Neural cell (in vitro differentiated cells): ENCODE data around the gene SLC23A3. TPM values are rescaled to one million over a fixed set of nuclear protein-coding genes. Genes with fewer than 3 reads are reported as not detected.

Experiments used
- H2AFZ ChIP-seq: fragments of 200-600, 300-800 bp; sonication (generic), shearing (Covaris generic); 2 replicates; pipeline ENCODE4 v1.6.0; 2014; ENCODE audit warnings: low read depth, mild to moderate bottlenecking, antibody characterized with exemption, low read length, moderate library complexity
- H3F3A ChIP-seq: fragments of 200-600 bp; shearing (Covaris generic); 2 replicates; pipeline ENCODE4 v1.6.1; 2016; ENCODE audit warnings: mild to moderate bottlenecking, moderate library complexity, mixed read lengths, antibody characterized with exemption, low read length; ENCODE audit not compliant: insufficient read depth, poor library complexity, severe bottlenecking
- H3K27ac ChIP-seq: fragments of 200-600, 300-800 bp; sonication (generic), shearing (Covaris generic); 2 replicates; pipeline ENCODE4 v1.5.1; 2014; ENCODE audit warnings: mild to moderate bottlenecking, low read length, moderate library complexity
- H3K27me3 ChIP-seq: fragments of 300-800, 200-600 bp; sonication (generic), shearing (Covaris generic); 2 replicates; pipeline ENCODE4 v1.6.0; 2014; ENCODE audit warnings: mild to moderate bottlenecking, low read depth, low read length, moderate library complexity; ENCODE audit not compliant: insufficient read depth
- H3K36me3 ChIP-seq: fragments of 300-800, 200-600 bp; sonication (generic), shearing (Covaris generic); 2 replicates; pipeline ENCODE4 v1.5.1; 2014; ENCODE audit warnings: mild to moderate bottlenecking, antibody characterized with exemption, low read length, moderate library complexity; ENCODE audit not compliant: insufficient read depth
- H3K4me2 ChIP-seq: fragments of 300-800, 200-600 bp; sonication (generic), shearing (Covaris generic); 2 replicates; pipeline ENCODE4 v1.6.0; 2014; ENCODE audit warnings: mild to moderate bottlenecking, low read length
- H3K4me3 ChIP-seq: fragments of 300-800, 200-600 bp; sonication (generic), shearing (Covaris generic); 2 replicates; pipeline ENCODE4 v1.5.1; 2014; ENCODE audit warnings: mild to moderate bottlenecking, low read length, moderate library complexity
- H3K79me2 ChIP-seq: fragments of 200-600 bp; shearing (Covaris generic); replicated peaks from 2 replicates; pipeline ENCODE4 v1.6.0; 2014; ENCODE audit warnings: mild to moderate bottlenecking, low read length, moderate library complexity; ENCODE audit not compliant: insufficient read depth
- H3K9ac ChIP-seq: fragments of 300-800, 200-600 bp; sonication (generic), shearing (Covaris generic); 2 replicates; pipeline ENCODE4 v1.6.1; 2016; ENCODE audit warnings: mild to moderate bottlenecking, low read length, mixed read lengths
- H3K9me2 ChIP-seq: fragments of 200-600 bp; shearing (Covaris generic); 2 replicates; pipeline ENCODE4 v1.6.1; 2016; ENCODE audit warnings: mild to moderate bottlenecking, low read length, mixed read lengths; ENCODE audit not compliant: insufficient read depth
- H3K9me3 ChIP-seq: fragments of 200-600, 300-800 bp; sonication (generic), shearing (Covaris generic); 2 replicates; pipeline ENCODE4 v1.6.1; 2016; ENCODE audit warnings: mild to moderate bottlenecking, mixed run types, low read length, moderate library complexity, mixed read lengths
- H4K20me1 ChIP-seq: fragments of 200-600 bp; shearing (Covaris generic); 2 replicates; pipeline ENCODE4 v1.6.1; 2016; ENCODE audit warnings: mild to moderate bottlenecking, mixed run types; ENCODE audit not compliant: insufficient read depth
- EP300 ChIP-seq: fragments of 450-650 bp; conservative IDR thresholded peaks from 2 replicates; pipeline ENCODE4 v1.6.1; 2014; ENCODE audit warnings: antibody characterized with exemption, mild to moderate bottlenecking, moderate library complexity; ENCODE audit not compliant: poor library complexity, severe bottlenecking
- EZH2 ChIP-seq: fragments of 200-600, 300-800 bp; shearing (Covaris generic), sonication (generic); IDR thresholded peaks from 2 replicates; pipeline ENCODE4 v1.6.1; 2014; ENCODE audit warnings: antibody characterized with exemption, low read length, borderline replicate concordance, mild to moderate bottlenecking; ENCODE audit not compliant: insufficient read depth, poor library complexity, severe bottlenecking
- MXI1 ChIP-seq: fragments of 450-650 bp; conservative IDR thresholded peaks from 2 replicates; pipeline ENCODE4 v1.6.1; 2014; ENCODE audit warnings: antibody characterized with exemption, mild to moderate bottlenecking; ENCODE audit not compliant: poor library complexity, severe bottlenecking
- POLR2AphosphoS5 ChIP-seq: IDR thresholded peaks from 2 replicates; pipeline ENCODE4 v1.6.1; 2012
- RAD21 ChIP-seq: fragments of 450-650 bp; conservative IDR thresholded peaks from 2 replicates; pipeline ENCODE4 v1.6.1; 2014; ENCODE audit warnings: antibody characterized with exemption, mild to moderate bottlenecking, moderate library complexity
- REST ChIP-seq: IDR thresholded peaks from 2 replicates; pipeline ENCODE4 v1.6.1; 2012; ENCODE audit warnings: borderline replicate concordance
- SMC3 ChIP-seq: fragments of 450-650 bp; conservative IDR thresholded peaks from 2 replicates; pipeline ENCODE4 v1.6.1; 2014; ENCODE audit warnings: antibody characterized with exemption, mild to moderate bottlenecking, moderate library complexity; ENCODE audit not compliant: poor library complexity
- TAF1 ChIP-seq: IDR thresholded peaks from 2 replicates; pipeline ENCODE4 v1.6.1; 2012; ENCODE audit warnings: low read depth
- polyA plus RNA-seq: library from polyadenylated mRNA; depleted of rRNA; stranded (reverse); fragments of >200 nt; gene quantifications from 2 replicates; pipeline ENCODE4 v1.2.3, GENCODE V29; 2014
- TF ChIP-seq, protein P1 (sequence below): fragments of 450-650 bp; IDR thresholded peaks from 2 replicates; pipeline ENCODE4 v1.5.1; 2014; ENCODE audit warnings: antibody characterized with exemption, mild to moderate bottlenecking, moderate library complexity; ENCODE audit not compliant: poor library complexity, severe bottlenecking

SLC23A3 gene
- polyA plus RNA-seq, 1 donor from 2014 or later = 0.28 TPM

GRCh38 chr2:219180961-219181360 lies 11.1 kb upstream of the SLC23A3 start:
- TF ChIP-seq RAD21 (no peak), TAF1 (no peak), SMC3 (no peak), MXI1 (no peak), EZH2 (no peak), POLR2AphosphoS5 (no peak), REST (no peak), EP300 (no peak)
- TF ChIP-seq, protein P1, sequence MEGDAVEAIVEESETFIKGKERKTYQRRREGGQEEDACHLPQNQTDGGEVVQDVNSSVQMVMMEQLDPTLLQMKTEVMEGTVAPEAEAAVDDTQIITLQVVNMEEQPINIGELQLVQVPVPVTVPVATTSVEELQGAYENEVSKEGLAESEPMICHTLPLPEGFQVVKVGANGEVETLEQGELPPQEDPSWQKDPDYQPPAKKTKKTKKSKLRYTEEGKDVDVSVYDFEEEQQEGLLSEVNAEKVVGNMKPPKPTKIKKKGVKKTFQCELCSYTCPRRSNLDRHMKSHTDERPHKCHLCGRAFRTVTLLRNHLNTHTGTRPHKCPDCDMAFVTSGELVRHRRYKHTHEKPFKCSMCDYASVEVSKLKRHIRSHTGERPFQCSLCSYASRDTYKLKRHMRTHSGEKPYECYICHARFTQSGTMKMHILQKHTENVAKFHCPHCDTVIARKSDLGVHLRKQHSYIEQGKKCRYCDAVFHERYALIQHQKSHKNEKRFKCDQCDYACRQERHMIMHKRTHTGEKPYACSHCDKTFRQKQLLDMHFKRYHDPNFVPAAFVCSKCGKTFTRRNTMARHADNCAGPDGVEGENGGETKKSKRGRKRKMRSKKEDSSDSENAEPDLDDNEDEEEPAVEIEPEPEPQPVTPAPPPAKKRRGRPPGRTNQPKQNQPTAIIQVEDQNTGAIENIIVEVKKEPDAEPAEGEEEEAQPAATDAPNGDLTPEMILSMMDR = no peak
- no peaks in the 10 kb centered on the region for H3K9me3 ChIP-seq
- H3K36me3 ChIP-seq = peaks cover 6% of the 10 kb centered on the region
- peaks cover 3% of the 10 kb centered on the region for H3F3A ChIP-seq
- H3K4me3 ChIP-seq = no peak overlapping the region
- no peaks in the 10 kb centered on the region for H3K27me3 ChIP-seq
- peaks cover 16% of the 10 kb centered on the region for H3K79me2 ChIP-seq
- H3K27ac ChIP-seq = no peak overlapping the region
- H3K9me2 ChIP-seq = no peaks in the 10 kb centered on the region
- no peaks in the 10 kb centered on the region for H4K20me1 ChIP-seq
- H2AFZ ChIP-seq = no peak overlapping the region
- no peak overlapping the region for H3K4me2 ChIP-seq
- H3K9ac ChIP-seq = no peak overlapping the region

DNA sequence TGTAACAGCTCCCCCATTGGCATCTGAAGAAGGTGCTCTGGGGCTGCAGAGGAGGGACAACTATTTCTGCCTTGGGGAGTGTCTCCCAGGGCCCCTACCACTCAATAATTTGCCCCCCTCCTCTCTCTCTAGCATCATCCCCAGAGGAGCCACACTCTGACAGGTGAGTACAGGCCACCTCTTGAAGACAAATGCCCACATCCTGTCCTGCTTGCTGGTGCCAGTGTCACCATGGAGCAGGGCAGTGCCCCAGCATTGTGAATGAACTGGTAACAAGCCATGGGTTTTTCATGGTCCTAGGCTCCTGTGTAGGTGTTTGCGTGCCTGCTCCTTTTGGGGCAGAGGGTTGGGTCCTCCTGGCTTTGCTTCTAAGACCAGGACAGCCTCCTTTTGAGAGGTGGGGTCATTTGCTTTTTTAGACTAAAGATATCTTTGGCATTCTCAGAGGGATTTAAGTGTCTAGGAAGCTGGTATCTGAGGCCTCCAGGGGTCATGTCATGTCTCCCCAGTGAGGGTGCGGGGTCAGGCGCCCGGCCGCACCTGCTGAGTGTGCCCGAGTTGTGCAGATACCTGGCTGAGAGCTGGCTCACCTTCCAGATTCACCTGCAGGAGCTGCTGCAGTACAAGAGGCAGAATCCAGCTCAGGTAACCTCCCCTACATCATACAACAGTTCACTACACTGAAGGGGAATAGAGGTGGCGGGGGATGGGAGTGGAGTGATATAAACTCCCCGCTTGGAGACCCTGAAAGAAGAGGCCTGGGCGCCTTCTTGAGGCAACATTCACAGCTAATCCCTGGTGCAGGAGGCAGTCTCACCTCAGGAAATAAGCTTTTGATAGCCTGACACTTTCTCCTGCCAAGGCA lies 10.0 kb upstream of the SLC23A3 start:
- Histone ChIP-seq H3K4me3 (peak overlapping the region; percentile 96), H3K9me2 (no peaks in the 10 kb centered on the region), H3K79me2 (peaks cover 18% of the 10 kb centered on the region), H3K9me3 (no peaks in the 10 kb centered on the region), H3K27ac (no peak overlapping the region), H3K36me3 (peaks cover 6% of the 10 kb centered on the region), H3F3A (peaks cover 3% of the 10 kb centered on the region), H4K20me1 (no peaks in the 10 kb centered on the region), H3K4me2 (peak overlapping the region; percentile 100), H3K9ac (peak overlapping the region; percentile 90), H2AFZ (no peak overlapping the region), H3K27me3 (no peaks in the 10 kb centered on the region)
- TF ChIP-seq TAF1 (no peak), REST (no peak)
